Glutamatergic neuron (in vitro differentiated cells): ENCODE results near the gene MAP2K2. TPM values are rescaled to one million over a fixed set of nuclear protein-coding genes. Genes with fewer than 3 reads are reported as not detected.

Experiments
- DNase-seq: peaks from one replicate; pipeline ENCODE4 v3.0.0; 2022
- H3K27ac Mint-ChIP-seq: one replicate; pipeline ENCODE4 v1.8.0; 2020; ENCODE audit warnings: mild to moderate bottlenecking, mixed read lengths, inconsistent platforms; ENCODE audit not compliant: unreplicated experiment
- H3K27me3 Mint-ChIP-seq: one replicate; pipeline ENCODE4 v1.8.0; 2020; ENCODE audit warnings: mild to moderate bottlenecking, moderate library complexity, mixed read lengths, inconsistent platforms; ENCODE audit not compliant: unreplicated experiment
- H3K36me3 Mint-ChIP-seq: one replicate; pipeline ENCODE4 v1.8.0; 2020; ENCODE audit warnings: mild to moderate bottlenecking, mixed read lengths, inconsistent platforms; ENCODE audit not compliant: unreplicated experiment
- H3K4me1 Mint-ChIP-seq: one replicate; pipeline ENCODE4 v1.8.0; 2020; ENCODE audit warnings: mild to moderate bottlenecking, low read depth, mixed read lengths, inconsistent platforms; ENCODE audit not compliant: unreplicated experiment
- H3K4me3 Mint-ChIP-seq: one replicate; pipeline ENCODE4 v1.8.0; 2020; ENCODE audit warnings: mild to moderate bottlenecking, mixed read lengths, inconsistent platforms; ENCODE audit not compliant: unreplicated experiment
- H3K9me3 Mint-ChIP-seq: one replicate; pipeline ENCODE4 v1.8.0; 2020; ENCODE audit warnings: mild to moderate bottlenecking, moderate library complexity, mixed read lengths, inconsistent platforms; ENCODE audit not compliant: unreplicated experiment
- CTCF ChIP-seq: fragments of 200-600 bp; sonication (generic); IDR thresholded peaks from one replicate; pipeline ENCODE4 v1.5.0; 2021; ENCODE audit not compliant: partially characterized antibody, unreplicated experiment
- total RNA-seq: library from RNA; stranded (reverse); fragmentation: NEBNext Ultra II Directional; extraction: Animal tissue kit (Norgen Biotek cat#: 25700); gene quantifications from one replicate; pipeline ENCODE4 v1.2.1, GENCODE V29; 2021; ENCODE audit not compliant: unreplicated experiment

MAP2K2 gene
- total RNA-seq, 1 donor from 2014 or later, result 148 TPM

- TF ChIP-seq CTCF, result no peak
- peaks cover 5% of the 10 kb centered on the region for H3K9me3 Mint-ChIP-seq
- no peaks in the 10 kb centered on the region for H3K36me3 Mint-ChIP-seq
- peaks cover 3% of the 10 kb centered on the region for H3K4me1 Mint-ChIP-seq
- H3K27ac Mint-ChIP-seq, result peak overlapping the region; percentile 17
- no peak overlapping the region for H3K4me3 Mint-ChIP-seq
- no peak for DNase-seq
- peaks cover 5% of the 10 kb centered on the region for H3K27me3 Mint-ChIP-seq
Measured at GRCh38 chr19:4062419-4063368, 61.2 kb downstream of the MAP2K2 start.

- no peak for TF ChIP-seq CTCF
- Mint-ChIP-seq H3K27ac (peak overlapping the region; percentile 17), H3K27me3 (peaks cover 10% of the 10 kb centered on the region), H3K9me3 (peaks cover 10% of the 10 kb centered on the region), H3K36me3 (no peaks in the 10 kb centered on the region), H3K4me3 (no peak overlapping the region), H3K4me1 (peaks cover 5% of the 10 kb centered on the region)
- DNase-seq, result no peak
Measured at GRCh38 chr19:4061683-4062418, 62.1 kb downstream of the MAP2K2 start.

GRCh38 chr19:4061178-4061682 is 62.7 kb downstream of the MAP2K2 start:
- Mint-ChIP-seq H3K4me1 (peaks cover 5% of the 10 kb centered on the region), H3K36me3 (no peaks in the 10 kb centered on the region)
- DNase-seq, result no peak

DNA sequence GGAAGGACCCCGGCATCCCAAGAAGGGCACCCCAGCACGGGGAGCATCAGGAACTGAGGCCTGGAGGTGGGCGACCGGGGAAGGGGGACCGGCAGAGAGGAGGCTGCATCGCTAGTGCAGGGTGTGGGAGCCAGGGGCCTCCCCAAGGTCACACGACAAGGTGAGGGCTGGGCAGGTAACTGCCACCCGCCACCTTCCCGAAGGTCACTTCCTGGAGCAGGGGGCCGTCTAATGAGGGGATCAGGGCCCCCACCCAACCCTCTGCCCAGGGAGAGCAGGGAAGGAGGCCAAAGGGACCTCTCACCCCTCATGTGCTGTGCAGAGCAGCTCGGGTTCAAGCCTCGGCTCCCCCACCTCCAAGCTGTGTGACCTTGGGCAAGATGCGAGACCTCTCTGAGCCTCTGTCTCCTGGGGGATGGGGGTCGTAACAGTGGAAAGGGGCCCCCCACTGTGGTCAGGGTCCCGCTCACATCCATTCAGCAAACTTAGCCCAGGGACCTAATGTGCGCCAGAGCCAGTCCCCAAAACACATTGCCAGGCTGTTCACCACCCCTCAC is 63.2 kb downstream of the MAP2K2 start:
- Mint-ChIP-seq H3K36me3 (no peaks in the 10 kb centered on the region), H3K4me3 (no peak overlapping the region), H3K4me1 (peaks cover 5% of the 10 kb centered on the region), H3K27ac (peak overlapping the region; percentile 92), H3K27me3 (peaks cover 12% of the 10 kb centered on the region), H3K9me3 (peaks cover 10% of the 10 kb centered on the region)
- no peak for TF ChIP-seq CTCF
- no peak for DNase-seq

More at GRCh38 chr19:4061178-4061682, 62.7 kb downstream of the MAP2K2 start:
- TF ChIP-seq CTCF, result no peak
- H3K4me3 Mint-ChIP-seq, result no peak overlapping the region
- H3K9me3 Mint-ChIP-seq, result peaks cover 10% of the 10 kb centered on the region
- no peak overlapping the region for H3K27ac Mint-ChIP-seq
- peaks cover 10% of the 10 kb centered on the region for H3K27me3 Mint-ChIP-seq
